SU-DHL-6 (cell line): Measurements from ENCODE around the gene ARID3C.

ENCODE experiments used
- H2AFZ ChIP-seq: fragments of 200-600 bp; sonication (generic); 2 replicates; pipeline ENCODE4 v1.6.1; 2014; ENCODE audit warnings: low read depth, mild to moderate bottlenecking, moderate library complexity, mixed read lengths, antibody characterized with exemption, low read length; ENCODE audit not compliant: severe bottlenecking
- H3F3A ChIP-seq: fragments of 200-600 bp; shearing (Covaris generic); 2 replicates; pipeline ENCODE4 v1.6.0; 2016; ENCODE audit warnings: antibody characterized with exemption, mild to moderate bottlenecking; ENCODE audit not compliant: insufficient read depth
- H3K27ac ChIP-seq: fragments of 200-600 bp; sonication (generic); 2 replicates; pipeline ENCODE4 v1.5.1; 2016; ENCODE audit warnings: low read depth, mild to moderate bottlenecking, low read length, moderate library complexity, mixed read lengths
- H3K27me3 ChIP-seq: fragments of 200-600 bp; sonication (generic), shearing (Covaris generic); 2 replicates; pipeline ENCODE4 v1.6.0; 2014; ENCODE audit warnings: mild to moderate bottlenecking, low read length
- H3K36me3 ChIP-seq: fragments of 200-600 bp; sonication (generic); 2 replicates; pipeline ENCODE4 v1.6.1; 2014; ENCODE audit warnings: mild to moderate bottlenecking, low read length, mixed read lengths
- H3K4me2 ChIP-seq: fragments of 300-600, 200-600 bp; shearing (Covaris generic), sonication (generic); 2 replicates; pipeline ENCODE4 v1.6.0; 2014; ENCODE audit warnings: low read length, low read depth, mild to moderate bottlenecking; ENCODE audit not compliant: poor library complexity, severe bottlenecking
- H3K4me3 ChIP-seq: fragments of 200-600 bp; sonication (generic); 2 replicates; pipeline ENCODE4 v1.5.1; 2014; ENCODE audit warnings: antibody characterized with exemption, low read length, mild to moderate bottlenecking, mixed read lengths; ENCODE audit not compliant: insufficient read depth, poor library complexity, severe bottlenecking
- H3K79me2 ChIP-seq: fragments of 200-600 bp; sonication (generic); 2 replicates; pipeline ENCODE4 v1.6.1; 2014; ENCODE audit warnings: mild to moderate bottlenecking, low read length, moderate library complexity; ENCODE audit not compliant: insufficient read depth
- H3K9ac ChIP-seq: fragments of 200-600 bp; sonication (generic); 2 replicates; pipeline ENCODE4 v1.7.0; 2014; ENCODE audit warnings: mild to moderate bottlenecking, low read length
- H3K9me2 ChIP-seq: fragments of 200-600 bp; sonication (generic); replicated peaks from 2 replicates; pipeline ENCODE4 v1.6.1; 2014; ENCODE audit warnings: low read length; ENCODE audit not compliant: insufficient read depth
- H3K9me3 ChIP-seq: fragments of 200-600 bp; sonication (generic); 2 replicates; pipeline ENCODE4 v1.6.1; 2014; ENCODE audit warnings: low read length, mixed read lengths; ENCODE audit not compliant: insufficient read depth
- H4K20me1 ChIP-seq: fragments of 200-600 bp; sonication (generic); 2 replicates; pipeline ENCODE4 v1.6.1; 2014; ENCODE audit warnings: low read depth, mild to moderate bottlenecking, antibody characterized with exemption, low read length, moderate library complexity, mixed read lengths
- EZH2phosphoT487 ChIP-seq: fragments of 200-600 bp; sonication (generic), shearing (Covaris generic); conservative IDR thresholded peaks from 2 replicates; pipeline ENCODE4 v1.6.1; 2018; ENCODE audit warnings: mild to moderate bottlenecking, antibody characterized with exemption, low read length, moderate library complexity, mixed read lengths
- TF ChIP-seq, protein P1 (sequence below): fragments of 200-600 bp; sonication (generic); IDR thresholded peaks from one replicate; pipeline ENCODE4 v1.5.1; 2017; ENCODE audit warnings: antibody characterized with exemption, mild to moderate bottlenecking, low read length, moderate library complexity; ENCODE audit not compliant: insufficient read depth, poor library complexity, severe bottlenecking

Gene ARID3C

DNA sequence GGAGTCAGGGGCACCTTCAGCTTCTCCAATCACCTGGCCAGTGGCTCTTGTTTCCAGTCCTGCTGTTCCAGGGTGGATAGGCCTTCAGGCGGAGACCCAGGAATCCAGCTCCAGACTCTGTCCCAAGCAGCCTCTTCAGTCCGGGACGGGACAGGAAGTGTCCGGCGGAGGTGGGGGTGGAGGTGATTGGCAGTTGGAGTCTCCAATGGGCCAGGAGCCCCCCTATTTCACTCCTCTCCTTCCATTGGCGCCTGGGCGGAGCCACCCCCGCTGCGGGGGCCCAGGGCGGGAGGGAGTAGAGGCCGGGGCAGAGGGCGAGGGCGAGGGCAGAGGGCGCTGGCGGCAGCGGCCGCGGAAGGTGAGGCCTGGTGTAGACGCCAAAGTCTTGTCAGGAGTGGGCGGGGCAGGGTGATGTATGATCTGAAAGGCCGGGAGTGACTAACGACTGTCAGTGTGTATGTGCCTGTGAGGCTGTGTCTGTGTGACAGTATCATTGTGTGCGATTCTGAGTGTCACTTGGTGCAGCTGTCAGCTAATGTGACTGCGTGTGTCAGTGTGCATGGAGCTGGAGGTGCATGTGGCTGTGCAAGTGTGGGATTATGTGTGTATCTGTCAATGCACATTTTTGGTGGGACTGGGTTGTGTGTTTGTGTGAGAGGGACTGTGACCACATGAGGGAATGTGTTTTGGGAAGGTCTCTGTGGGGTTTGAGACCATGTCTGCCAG, 23.2 kb upstream of the ARID3C start, which contains the start of gene IL11RA:
TSS of gene IL11RA (plus strand) at position 310 of the 726 bp plus-strand sequence. CDS start 3,033 bp downstream, outside the sequence.
- Histone ChIP-seq H4K20me1 (no peaks in the 10 kb centered on the region), H3K9me3 (no peaks in the 10 kb centered on the region), H3K36me3 (no peaks in the 10 kb centered on the region), H3K27me3 (no peaks in the 10 kb centered on the region), H3K9ac (no peak within 1 kb of the TSS), H2AFZ (no peak within 1 kb of the TSS), H3F3A (no peaks in the 10 kb centered on the region), H3K4me3 (no peak within 1 kb of the TSS), H3K79me2 (no peaks in the 10 kb centered on the region), H3K27ac (no peak within 1 kb of the TSS), H3K4me2 (no peak within 1 kb of the TSS), H3K9me2 (no peaks in the 10 kb centered on the region)
- TF ChIP-seq, protein P1, sequence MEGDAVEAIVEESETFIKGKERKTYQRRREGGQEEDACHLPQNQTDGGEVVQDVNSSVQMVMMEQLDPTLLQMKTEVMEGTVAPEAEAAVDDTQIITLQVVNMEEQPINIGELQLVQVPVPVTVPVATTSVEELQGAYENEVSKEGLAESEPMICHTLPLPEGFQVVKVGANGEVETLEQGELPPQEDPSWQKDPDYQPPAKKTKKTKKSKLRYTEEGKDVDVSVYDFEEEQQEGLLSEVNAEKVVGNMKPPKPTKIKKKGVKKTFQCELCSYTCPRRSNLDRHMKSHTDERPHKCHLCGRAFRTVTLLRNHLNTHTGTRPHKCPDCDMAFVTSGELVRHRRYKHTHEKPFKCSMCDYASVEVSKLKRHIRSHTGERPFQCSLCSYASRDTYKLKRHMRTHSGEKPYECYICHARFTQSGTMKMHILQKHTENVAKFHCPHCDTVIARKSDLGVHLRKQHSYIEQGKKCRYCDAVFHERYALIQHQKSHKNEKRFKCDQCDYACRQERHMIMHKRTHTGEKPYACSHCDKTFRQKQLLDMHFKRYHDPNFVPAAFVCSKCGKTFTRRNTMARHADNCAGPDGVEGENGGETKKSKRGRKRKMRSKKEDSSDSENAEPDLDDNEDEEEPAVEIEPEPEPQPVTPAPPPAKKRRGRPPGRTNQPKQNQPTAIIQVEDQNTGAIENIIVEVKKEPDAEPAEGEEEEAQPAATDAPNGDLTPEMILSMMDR = no peak
- TF ChIP-seq EZH2phosphoT487 = no peak

DNA sequence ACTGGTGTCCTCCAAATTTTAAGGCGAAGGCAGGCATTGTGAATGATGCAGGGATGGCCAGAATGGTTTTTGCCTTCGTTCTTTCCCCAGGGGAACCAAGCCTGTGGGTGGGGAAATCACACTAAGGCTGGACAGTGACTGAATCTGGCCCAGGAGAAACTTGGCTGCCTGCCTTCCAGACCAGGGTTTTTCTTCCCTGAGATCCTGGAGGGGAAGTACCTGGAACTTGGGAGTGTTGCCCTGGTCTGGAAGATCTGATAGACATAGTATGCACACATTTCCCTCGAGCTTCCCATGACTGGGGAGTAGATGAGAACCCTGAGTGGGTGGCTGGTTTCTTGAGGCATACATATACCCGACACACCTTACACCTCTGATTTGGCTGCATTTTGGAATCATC, 22.5 kb upstream of the ARID3C start:
- no peak overlapping the region for H3K9ac ChIP-seq
- no peak overlapping the region for H3K4me2 ChIP-seq

DNA sequence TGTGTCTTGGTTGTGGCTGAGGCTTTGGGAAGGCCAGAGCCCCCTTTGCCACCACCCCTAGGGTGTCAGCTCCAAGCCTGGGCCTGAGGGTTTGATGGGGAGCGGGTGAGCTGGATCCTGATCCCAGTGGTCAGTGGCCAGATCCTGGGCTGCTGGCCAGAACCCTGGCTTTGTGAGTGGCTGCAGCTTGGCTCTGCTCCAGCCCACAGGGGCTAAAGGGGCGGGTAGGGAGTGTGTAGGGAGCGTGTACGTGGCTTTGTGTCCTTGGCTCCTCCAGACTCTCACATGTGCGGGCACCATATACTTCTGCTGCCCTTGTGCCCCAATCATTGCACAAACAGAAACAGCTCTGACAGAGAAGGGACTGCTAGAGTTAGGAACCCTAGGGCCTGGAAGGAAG, 21.9 kb upstream of the ARID3C start:
- Histone ChIP-seq H3K36me3 (no peaks in the 10 kb centered on the region), H3K27me3 (no peaks in the 10 kb centered on the region), H3K27ac (no peak overlapping the region), H2AFZ (no peak overlapping the region), H3K9ac (no peak overlapping the region), H3K9me2 (no peaks in the 10 kb centered on the region), H3K4me3 (no peak overlapping the region), H3K9me3 (no peaks in the 10 kb centered on the region), H3F3A (no peaks in the 10 kb centered on the region), H3K79me2 (no peaks in the 10 kb centered on the region), H4K20me1 (no peaks in the 10 kb centered on the region), H3K4me2 (no peak overlapping the region)
- TF ChIP-seq, protein P1 = no peak
- TF ChIP-seq EZH2phosphoT487 = no peak

More for the DNA sequence above, 22.5 kb upstream of the ARID3C start:
- no peaks in the 10 kb centered on the region for H3F3A ChIP-seq
- no peaks in the 10 kb centered on the region for H3K9me2 ChIP-seq
- no peaks in the 10 kb centered on the region for H3K27me3 ChIP-seq
- H3K36me3 ChIP-seq = no peaks in the 10 kb centered on the region
- no peak for TF ChIP-seq EZH2phosphoT487
- TF ChIP-seq, protein P1 = no peak
- no peaks in the 10 kb centered on the region for H3K9me3 ChIP-seq
- no peak overlapping the region for H3K4me3 ChIP-seq
- H3K79me2 ChIP-seq = no peaks in the 10 kb centered on the region
- H3K27ac ChIP-seq = no peak overlapping the region
- no peaks in the 10 kb centered on the region for H4K20me1 ChIP-seq
- no peak overlapping the region for H2AFZ ChIP-seq
